Hematopoietic multipotent progenitor cell treated with erythropoietin and hydrocortisone succinate and interleukin-3 and kit ligand, for 8 days (in vitro differentiated cells): ENCODE measurements around the gene AGRN.
"Not testable (repeated sequence)": the region's sequence is repeated elsewhere in the genome, so short reads cannot be mapped to it uniquely, and the experiment has no call there.

Experiments
- DNase-seq: peaks from one replicate; pipeline ENCODE4 v3.0.0-alpha.2; 2015

AGRN gene

GRCh38 chr1:1069056-1069710 lies 49.3 kb downstream of the AGRN start:
- peak; percentile 72 for DNase-seq

GRCh38 chr1:1069711-1070676 lies 50.1 kb downstream of the AGRN start:
- DNase-seq = no peak

GRCh38 chr1:1071486-1072298 lies 51.8 kb downstream of the AGRN start:
- DNase-seq = no peak

- no peak for DNase-seq
Observed at GRCh38 chr1:1072299-1072848, 52.5 kb downstream of the AGRN start.

- DNase-seq = no peak
Observed at GRCh38 chr1:1072849-1073742, 53.2 kb downstream of the AGRN start.

GRCh38 chr1:1073743-1074587 lies 54.0 kb downstream of the AGRN start, which contains the start of gene RNF223:
RNF223 (minus strand) TSS chr1:1074306; CDS start chr1:1072566, 1,740 bp downstream.
- DNase-seq = no peak

- no peak for DNase-seq
Observed at GRCh38 chr1:1074631-1075147, 54.8 kb downstream of the AGRN start.

GRCh38 chr1:1075148-1075935 lies 55.4 kb downstream of the AGRN start:
- DNase-seq = no peak

- not testable (repeated sequence) for DNase-seq
Observed at GRCh38 chr1:1077396-1077795, 57.5 kb downstream of the AGRN start.

GRCh38 chr1:1079408-1080121 lies 59.6 kb downstream of the AGRN start:
- peak; percentile 41 for DNase-seq

GRCh38 chr1:1080122-1080757 lies 60.3 kb downstream of the AGRN start:
- DNase-seq = peak; percentile 27

- DNase-seq = no peak
Observed at GRCh38 chr1:1080951-1081310, 61.0 kb downstream of the AGRN start.

- no peak for DNase-seq
Observed at GRCh38 chr1:1081311-1082238, 61.7 kb downstream of the AGRN start.

- no peak for DNase-seq
Observed at GRCh38 chr1:1082239-1082775, 62.4 kb downstream of the AGRN start.

GRCh38 chr1:1082776-1083415 lies 63.0 kb downstream of the AGRN start:
- no peak for DNase-seq
